Skeletal muscle satellite cell (primary cell): ENCODE results near the gene ENTPD7. TPM values are rescaled to one million over a fixed set of nuclear protein-coding genes. Genes with fewer than 3 reads are reported as not detected.
A peak's percentile ranks its signal among the peaks of the same experiment; 100 is the strongest.

Experiments used
- H3K27me3 ChIP-seq: 2 replicates; pipeline ENCODE4 v1.7.0; 2013; ENCODE audit warnings: low read length; ENCODE audit not compliant: control insufficient read depth, insufficient read depth
- H3K36me3 ChIP-seq: 2 replicates; pipeline ENCODE4 v1.7.0; 2013; ENCODE audit warnings: mild to moderate bottlenecking, control low read depth, low read length; ENCODE audit not compliant: insufficient read depth
- H3K4me1 ChIP-seq: 2 replicates; pipeline ENCODE4 v1.7.0; 2013; ENCODE audit warnings: low read length; ENCODE audit not compliant: control insufficient read depth, insufficient read depth
- H3K4me2 ChIP-seq: 2 replicates; pipeline ENCODE4 v1.7.0; 2013; ENCODE audit warnings: mild to moderate bottlenecking, low read length
- H3K4me3 ChIP-seq: 2 replicates; pipeline ENCODE4 v1.7.0; 2013; ENCODE audit warnings: low read length
- H3K9ac ChIP-seq: 2 replicates; pipeline ENCODE4 v1.7.0; 2013; ENCODE audit warnings: mild to moderate bottlenecking, low read depth, low read length, moderate library complexity
- H3K9me3 ChIP-seq: replicated peaks from 2 replicates; pipeline ENCODE4 v1.7.0; 2013; ENCODE audit warnings: mild to moderate bottlenecking, control low read depth, low read length
- total RNA-seq: library from RNA; depleted of rRNA; stranded (reverse); fragments of >200 nt; gene quantifications from 2 replicates; pipeline ENCODE4 v1.2.3, GENCODE V29; 2012; rRNA removed

Gene ENTPD7, protein sequence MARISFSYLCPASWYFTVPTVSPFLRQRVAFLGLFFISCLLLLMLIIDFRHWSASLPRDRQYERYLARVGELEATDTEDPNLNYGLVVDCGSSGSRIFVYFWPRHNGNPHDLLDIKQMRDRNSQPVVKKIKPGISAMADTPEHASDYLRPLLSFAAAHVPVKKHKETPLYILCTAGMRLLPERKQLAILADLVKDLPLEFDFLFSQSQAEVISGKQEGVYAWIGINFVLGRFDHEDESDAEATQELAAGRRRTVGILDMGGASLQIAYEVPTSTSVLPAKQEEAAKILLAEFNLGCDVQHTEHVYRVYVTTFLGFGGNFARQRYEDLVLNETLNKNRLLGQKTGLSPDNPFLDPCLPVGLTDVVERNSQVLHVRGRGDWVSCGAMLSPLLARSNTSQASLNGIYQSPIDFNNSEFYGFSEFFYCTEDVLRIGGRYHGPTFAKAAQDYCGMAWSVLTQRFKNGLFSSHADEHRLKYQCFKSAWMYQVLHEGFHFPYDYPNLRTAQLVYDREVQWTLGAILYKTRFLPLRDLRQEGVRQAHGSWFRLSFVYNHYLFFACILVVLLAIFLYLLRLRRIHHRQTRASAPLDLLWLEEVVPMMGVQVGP
- total RNA-seq = 22.3 and 26.4 TPM in 2 replicates

DNA sequence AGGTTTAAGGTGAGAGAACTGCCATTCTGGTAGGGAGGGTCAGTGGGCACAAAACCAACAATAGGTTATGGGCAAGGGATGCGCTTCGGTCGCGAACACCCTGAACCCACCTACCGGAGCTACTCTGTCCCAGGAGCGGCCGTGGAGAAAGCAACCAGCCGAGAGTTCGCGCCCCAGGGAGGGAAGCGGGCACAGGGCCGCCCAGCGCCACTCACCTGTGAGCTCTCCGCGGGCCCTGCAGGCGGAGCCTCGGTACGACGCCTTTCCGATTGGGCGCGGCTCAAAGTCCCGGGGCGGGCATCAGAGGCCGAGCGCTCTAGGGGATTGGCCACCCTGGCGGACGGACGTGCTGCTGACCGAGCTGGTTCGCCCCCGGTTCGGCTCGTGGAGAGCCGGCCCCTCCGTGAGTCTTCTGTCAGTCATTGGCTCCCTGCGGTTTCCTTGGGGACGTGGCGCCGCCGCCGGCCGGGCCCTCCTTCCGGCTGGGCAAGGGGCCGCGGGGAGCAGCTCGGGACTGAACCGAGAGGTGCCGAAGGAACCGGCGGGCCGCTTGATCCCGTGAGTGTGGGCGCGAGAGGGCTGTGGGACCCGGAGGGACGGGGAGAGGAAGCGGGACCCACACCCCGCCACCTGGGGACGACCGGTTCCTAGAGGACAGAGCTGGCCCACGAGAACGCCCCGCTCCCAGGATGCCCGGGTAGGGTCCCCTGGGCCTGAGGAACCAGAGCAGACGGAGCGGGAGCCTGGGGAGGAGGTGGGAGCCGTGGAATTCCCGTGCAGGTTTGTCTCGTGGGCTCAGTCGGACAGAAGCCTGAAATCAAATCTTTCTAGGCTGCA lies at the start of gene ENTPD7:
Gene ENTPD7 (plus strand): TSS at position 479 of the 837 bp plus-strand sequence. CDS start 448 bp downstream, outside the sequence.
- peaks cover 23% of the 10 kb centered on the region for H3K36me3 ChIP-seq
- H3K27me3 ChIP-seq = no peaks in the 10 kb centered on the region
- peak within 1 kb of the TSS; percentile 93 for H3K4me2 ChIP-seq
- H3K9ac ChIP-seq = peak within 1 kb of the TSS; percentile 99
- H3K4me1 ChIP-seq = peaks cover 32% of the 10 kb centered on the region
- peak within 1 kb of the TSS; percentile 97 for H3K4me3 ChIP-seq
- H3K9me3 ChIP-seq = no peaks in the 10 kb centered on the region

DNA sequence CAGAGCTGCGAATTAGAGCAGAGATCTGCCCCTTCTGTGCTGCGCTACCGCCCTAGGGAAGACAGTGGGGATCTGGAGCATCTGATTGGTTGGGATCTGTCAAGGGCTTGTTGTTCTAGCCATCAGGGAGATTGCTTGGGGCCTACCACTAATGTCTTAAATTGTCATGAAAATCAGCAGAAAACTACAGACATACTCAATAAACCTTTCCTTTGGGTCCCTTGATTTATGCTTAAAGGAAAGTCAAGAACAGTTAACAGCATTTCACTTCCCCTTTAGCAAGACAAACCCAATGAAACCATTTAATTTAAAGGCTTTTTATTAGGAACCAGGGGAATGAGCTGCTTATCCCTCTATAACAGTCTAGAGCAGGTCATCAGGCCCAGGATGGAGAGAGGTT lies 49.1 kb upstream of the ENTPD7 start:
- Histone ChIP-seq H3K36me3 (peaks cover 50% of the 10 kb centered on the region), H3K4me2 (no peak overlapping the region), H3K4me3 (no peak overlapping the region), H3K27me3 (no peaks in the 10 kb centered on the region), H3K9me3 (no peaks in the 10 kb centered on the region), H3K9ac (no peak overlapping the region), H3K4me1 (no peaks in the 10 kb centered on the region)

DNA sequence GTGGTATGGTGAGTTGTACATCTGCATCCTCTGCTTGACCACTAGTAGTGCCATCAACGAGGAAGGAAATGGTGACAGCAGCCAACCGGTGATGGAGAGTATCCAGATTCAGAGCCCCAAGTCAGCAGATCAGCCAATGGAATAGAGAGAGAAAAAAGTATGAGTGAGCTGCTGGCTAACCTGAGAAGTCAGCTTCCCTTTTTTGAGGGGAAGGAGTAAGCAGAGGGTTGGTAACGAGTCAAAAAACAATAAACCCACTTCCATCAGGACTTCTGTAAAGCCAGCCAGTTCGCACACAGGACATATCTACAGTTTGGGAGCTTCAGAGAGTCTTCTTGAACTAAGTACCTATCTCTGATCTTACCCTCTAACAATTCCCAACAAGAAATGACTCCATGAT lies 48.0 kb upstream of the ENTPD7 start:
- Histone ChIP-seq H3K27me3 (no peaks in the 10 kb centered on the region), H3K9me3 (no peaks in the 10 kb centered on the region), H3K36me3 (peaks cover 50% of the 10 kb centered on the region), H3K4me2 (no peak overlapping the region), H3K4me3 (no peak overlapping the region), H3K9ac (no peak overlapping the region), H3K4me1 (no peaks in the 10 kb centered on the region)

DNA sequence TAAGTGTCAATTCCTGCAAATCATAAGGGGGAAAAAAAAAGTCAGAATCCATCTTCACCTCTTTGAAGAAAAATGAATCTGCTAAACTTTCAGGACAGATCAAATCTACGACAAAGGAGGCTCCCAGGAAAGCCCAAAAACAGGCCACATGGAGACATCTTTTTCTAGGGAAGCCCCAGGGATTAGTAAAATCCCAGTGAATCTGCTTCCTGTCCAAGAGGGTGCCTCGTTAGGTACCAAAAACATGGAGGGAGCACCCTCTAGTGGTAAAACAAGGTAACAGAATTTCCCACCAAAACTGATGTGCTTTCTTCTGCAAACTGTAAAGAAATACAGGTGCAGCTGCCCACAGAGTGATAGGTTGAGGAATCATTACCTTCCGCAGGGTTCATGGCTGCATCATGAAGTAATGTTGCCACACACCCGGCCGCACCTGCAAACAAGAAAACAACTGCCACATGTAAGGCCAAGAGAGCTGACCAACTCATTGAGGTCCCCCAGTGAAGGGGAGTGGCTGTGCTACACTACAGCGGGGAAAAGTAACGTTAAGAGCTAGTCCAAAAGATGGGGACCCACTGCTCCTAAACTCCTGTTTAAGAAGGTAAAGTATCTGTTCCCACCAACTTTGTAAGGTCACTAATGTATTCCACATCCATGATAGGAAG lies 47.0 kb upstream of the ENTPD7 start:
- no peaks in the 10 kb centered on the region for H3K4me1 ChIP-seq
- H3K36me3 ChIP-seq = peaks cover 50% of the 10 kb centered on the region
- H3K9me3 ChIP-seq = no peaks in the 10 kb centered on the region
- no peaks in the 10 kb centered on the region for H3K27me3 ChIP-seq
- no peak overlapping the region for H3K9ac ChIP-seq
- H3K4me2 ChIP-seq = no peak overlapping the region
- H3K4me3 ChIP-seq = no peak overlapping the region

DNA sequence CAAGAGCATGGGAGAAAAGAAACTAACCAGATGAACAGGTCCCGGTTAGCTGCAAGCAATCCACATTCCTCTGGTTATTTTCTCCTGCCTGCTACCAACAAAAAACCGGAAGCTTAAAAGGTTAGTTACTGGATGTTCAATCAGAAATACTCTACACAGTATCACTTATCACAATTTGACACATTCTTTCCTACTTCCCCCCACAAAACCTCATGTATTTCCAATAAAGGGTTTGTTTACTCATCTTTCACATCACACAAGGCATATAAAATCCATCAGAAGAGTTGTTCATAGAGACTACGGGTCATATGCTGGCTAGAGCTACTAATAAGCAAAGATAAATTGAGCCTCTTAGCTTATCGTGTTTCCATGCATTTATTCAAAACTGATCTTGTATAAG lies 43.9 kb upstream of the ENTPD7 start:
- no peak overlapping the region for H3K4me3 ChIP-seq
- H3K9ac ChIP-seq = no peak overlapping the region
- H3K36me3 ChIP-seq = peaks cover 34% of the 10 kb centered on the region
- H3K4me1 ChIP-seq = peaks cover 13% of the 10 kb centered on the region
- no peaks in the 10 kb centered on the region for H3K9me3 ChIP-seq
- no peaks in the 10 kb centered on the region for H3K27me3 ChIP-seq
- H3K4me2 ChIP-seq = no peak overlapping the region

DNA sequence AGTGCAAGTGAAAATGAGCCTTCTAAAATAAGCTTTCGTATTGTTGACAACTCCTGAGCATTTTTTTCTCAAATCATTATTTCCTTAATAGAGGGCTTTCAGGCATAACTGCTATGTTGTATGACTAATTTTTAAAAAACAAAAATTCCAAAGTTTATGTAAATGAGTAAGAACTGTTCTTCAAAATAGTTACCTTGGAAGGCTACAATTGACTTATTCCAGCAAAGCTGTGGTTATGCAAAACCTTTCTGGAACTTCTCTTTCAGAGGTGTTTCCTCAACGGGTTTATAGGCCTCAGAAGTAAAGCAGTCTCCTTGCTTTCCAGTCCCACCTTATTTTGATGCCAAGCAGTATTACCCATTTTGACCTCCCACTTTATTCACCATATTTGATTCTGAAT lies 41.6 kb upstream of the ENTPD7 start:
- Histone ChIP-seq H3K4me2 (peak overlapping the region; percentile 88), H3K4me3 (peak overlapping the region; percentile 92), H3K9ac (peak overlapping the region; percentile 97), H3K4me1 (peaks cover 21% of the 10 kb centered on the region), H3K27me3 (no peaks in the 10 kb centered on the region), H3K36me3 (peaks cover 15% of the 10 kb centered on the region), H3K9me3 (no peaks in the 10 kb centered on the region)

DNA sequence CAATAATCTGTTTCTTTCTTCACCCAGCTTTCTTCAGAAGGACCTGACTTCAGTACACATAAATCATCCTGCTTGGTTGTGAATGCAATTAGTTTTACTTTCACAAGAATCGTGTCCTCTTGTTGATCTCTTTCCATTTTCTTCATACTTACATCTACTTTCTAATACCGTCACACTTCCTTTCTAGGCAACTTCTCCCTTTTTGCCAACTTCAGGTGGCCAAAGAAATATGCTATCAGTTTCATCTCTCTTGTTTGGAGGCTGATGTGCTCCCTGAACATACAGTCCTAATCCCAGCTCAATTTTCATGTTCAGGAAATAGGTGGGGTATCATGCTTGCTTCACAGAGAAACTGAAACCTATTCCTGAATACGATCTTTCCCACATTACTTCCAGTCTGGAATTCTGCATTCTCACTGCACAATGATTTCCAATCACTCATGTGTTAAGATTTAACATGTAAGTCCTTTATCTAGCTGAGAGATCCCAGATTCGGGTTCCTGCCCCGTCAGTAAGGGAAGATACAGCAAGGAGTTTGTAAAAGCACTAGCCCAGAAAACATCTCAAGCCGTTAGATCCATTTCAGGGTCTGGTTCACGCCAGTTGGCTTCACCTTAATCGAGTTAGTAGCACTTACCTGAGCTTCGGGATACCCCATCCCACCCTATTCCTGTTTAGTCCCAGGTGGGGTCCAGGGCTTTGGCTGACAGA lies 40.1 kb upstream of the ENTPD7 start:
- Histone ChIP-seq H3K9ac (peak overlapping the region; percentile 97), H3K4me1 (peaks cover 21% of the 10 kb centered on the region), H3K27me3 (no peaks in the 10 kb centered on the region), H3K9me3 (no peaks in the 10 kb centered on the region), H3K4me3 (peak overlapping the region; percentile 92), H3K36me3 (no peaks in the 10 kb centered on the region), H3K4me2 (peak overlapping the region; percentile 88)

DNA sequence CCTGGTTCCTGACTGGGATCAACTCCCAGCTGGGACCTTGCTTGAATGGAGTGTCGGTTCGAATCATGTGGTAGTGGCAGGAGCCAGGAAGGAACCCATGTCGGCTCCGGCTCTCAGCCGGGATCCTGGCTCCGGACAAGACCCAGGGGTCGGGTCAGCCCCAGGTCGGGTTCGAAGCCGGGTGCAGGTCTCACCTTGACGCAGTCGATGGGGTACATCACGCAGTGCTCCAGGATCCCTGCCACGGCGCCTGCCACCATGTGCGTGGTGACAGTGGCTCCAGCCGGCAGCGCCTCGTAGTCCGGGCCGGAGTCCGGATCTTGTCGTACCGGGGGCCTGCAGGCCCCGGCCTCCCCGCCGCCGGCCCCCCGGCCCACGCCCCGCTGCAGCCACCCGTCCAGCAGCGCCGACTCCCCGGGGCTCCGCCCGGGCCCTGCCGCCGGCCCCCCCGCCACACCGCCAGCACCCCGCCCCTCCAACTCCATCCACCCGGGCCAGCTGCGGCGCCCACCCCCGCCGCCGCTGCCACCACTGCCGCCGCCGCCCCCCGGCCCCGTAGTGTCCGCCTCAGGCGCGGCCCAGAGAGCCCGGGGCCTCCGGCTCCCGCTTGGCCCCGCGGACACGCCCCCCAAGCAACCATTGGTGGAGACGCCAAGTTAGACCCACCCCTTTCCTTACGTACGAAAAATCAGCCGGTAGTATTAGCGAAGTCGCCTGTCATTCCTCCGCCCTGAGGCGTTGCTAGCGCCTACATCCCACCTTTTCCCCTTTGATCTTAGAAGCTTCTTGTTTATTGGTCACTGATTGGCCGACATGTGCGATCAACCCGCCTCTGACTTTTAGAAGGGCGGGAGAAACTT lies 39.2 kb upstream of the ENTPD7 start, which contains the start of gene SLC25A28:
Gene SLC25A28 (minus strand): TSS at position 589 of the 860 bp plus-strand sequence. CDS start 104 bp downstream, at position 485.
- H3K27me3 ChIP-seq = no peaks in the 10 kb centered on the region
- no peaks in the 10 kb centered on the region for H3K9me3 ChIP-seq
- no peaks in the 10 kb centered on the region for H3K36me3 ChIP-seq
- peak within 1 kb of the TSS; percentile 97 for H3K9ac ChIP-seq
- peak within 1 kb of the TSS; percentile 92 for H3K4me3 ChIP-seq
- peak within 1 kb of the TSS; percentile 88 for H3K4me2 ChIP-seq
- peaks cover 21% of the 10 kb centered on the region for H3K4me1 ChIP-seq

DNA sequence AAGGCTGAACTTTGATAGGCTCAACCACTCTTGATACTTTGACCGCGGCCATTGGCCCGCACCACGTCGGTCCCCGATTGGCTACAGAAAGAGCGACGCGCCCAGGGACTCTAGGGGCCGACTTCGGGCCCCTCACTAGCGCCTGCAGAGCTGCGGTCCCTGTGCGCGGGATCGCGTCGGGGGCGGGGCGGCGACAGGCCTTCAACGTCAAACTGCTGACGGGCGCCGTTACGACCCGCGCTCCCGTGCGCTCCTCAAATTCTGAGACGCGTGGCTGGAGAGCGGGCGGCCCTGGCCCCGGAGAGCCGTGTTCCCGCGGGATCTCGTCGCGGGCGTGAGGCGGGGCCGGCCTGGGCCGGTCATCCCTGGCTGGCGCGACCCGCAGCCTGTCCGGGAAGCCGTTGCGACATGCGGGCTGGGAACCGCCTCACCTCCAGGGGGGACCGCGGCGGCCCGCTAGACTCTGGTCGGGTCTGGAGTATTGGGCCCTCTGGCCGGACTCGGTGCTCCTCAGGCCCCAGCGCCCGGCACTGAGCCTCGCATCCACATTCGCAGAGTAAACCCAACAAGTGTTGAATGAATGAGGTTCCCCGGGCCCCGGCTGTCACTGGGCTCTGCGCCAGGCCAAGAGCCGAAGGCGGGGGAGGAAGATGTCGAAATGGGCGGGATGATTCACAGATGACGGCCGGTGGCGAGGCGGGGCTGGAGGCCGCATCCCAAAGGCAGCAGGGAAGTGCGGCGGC lies 38.4 kb upstream of the ENTPD7 start:
- Histone ChIP-seq H3K9ac (peak overlapping the region; percentile 96), H3K27me3 (no peaks in the 10 kb centered on the region), H3K9me3 (no peaks in the 10 kb centered on the region), H3K4me3 (peak overlapping the region; percentile 71), H3K4me1 (peaks cover 21% of the 10 kb centered on the region), H3K4me2 (peak overlapping the region; percentile 85), H3K36me3 (no peaks in the 10 kb centered on the region)
